PFSK-1 (cell line): ENCODE data around the gene INS.

ENCODE experiments used
- POLR2AphosphoS5 ChIP-seq: IDR thresholded peaks from 2 replicates; pipeline ENCODE4 v1.6.1; 2012; ENCODE audit warnings: low read depth, mild to moderate bottlenecking, control low read depth, low read length, moderate library complexity
- SIN3A ChIP-seq: IDR thresholded peaks from 2 replicates; pipeline ENCODE4 v1.6.1; 2012; ENCODE audit warnings: mild to moderate bottlenecking, low read length, moderate library complexity, borderline replicate concordance; ENCODE audit not compliant: insufficient read depth
- TAF1 ChIP-seq: IDR thresholded peaks from 2 replicates; pipeline ENCODE4 v1.6.1; 2012; ENCODE audit warnings: low read length, control low read depth, borderline replicate concordance; ENCODE audit not compliant: insufficient read depth
- TF ChIP-seq, protein P1 (sequence below), 2 experiments: IDR thresholded peaks; 2 replicates each; pipeline versions ENCODE4 v1.6.1 to v1.8.0; 2011 to 2012; ENCODE audit warnings: low read depth in 2 of 2, low read length in 2 of 2, control low read depth in 1 of 2, inconsistent platforms in 1 of 2, mild to moderate bottlenecking in 1 of 2, moderate library complexity in 1 of 2; ENCODE audit not compliant: insufficient read depth in 1 of 2

DNA sequence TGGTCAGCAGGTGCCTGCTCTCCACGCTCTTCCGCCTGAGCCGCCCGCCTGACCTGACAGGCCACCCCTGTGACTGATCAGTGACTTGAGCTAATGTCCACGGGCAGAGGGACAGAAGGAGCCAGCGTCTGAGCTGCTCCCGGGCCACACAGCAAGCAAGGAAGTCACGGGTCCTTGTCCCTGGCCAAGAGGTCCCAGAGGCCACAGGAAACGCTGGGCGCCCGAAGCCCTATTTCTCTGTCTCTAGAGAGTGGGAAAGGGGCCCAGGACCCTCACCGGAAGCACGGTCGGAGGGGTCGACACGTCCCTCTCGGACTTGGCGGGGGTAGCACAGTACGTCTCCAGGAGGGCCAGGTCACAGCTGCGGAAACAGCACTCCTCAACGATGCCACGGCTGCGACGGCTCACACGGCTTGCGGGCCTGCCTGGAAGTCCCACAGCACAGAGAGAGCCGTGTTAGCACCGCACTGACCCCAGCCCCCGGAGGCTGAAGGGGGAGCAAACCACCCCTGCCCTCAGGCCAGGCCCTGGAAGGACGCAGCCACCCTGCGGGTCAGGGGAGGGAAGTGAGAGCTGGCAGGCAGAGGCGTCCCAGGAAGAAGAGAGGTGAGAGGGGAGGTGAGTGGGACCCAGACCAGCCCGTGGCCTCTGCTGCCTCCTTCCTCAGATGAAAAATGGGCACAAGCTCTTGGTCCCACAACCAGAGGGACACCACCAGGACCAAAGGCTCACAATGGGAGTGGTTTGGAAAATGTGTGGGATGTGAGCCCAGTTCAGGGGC lies 27.6 kb downstream of the INS start:
- TF ChIP-seq, protein P1, sequence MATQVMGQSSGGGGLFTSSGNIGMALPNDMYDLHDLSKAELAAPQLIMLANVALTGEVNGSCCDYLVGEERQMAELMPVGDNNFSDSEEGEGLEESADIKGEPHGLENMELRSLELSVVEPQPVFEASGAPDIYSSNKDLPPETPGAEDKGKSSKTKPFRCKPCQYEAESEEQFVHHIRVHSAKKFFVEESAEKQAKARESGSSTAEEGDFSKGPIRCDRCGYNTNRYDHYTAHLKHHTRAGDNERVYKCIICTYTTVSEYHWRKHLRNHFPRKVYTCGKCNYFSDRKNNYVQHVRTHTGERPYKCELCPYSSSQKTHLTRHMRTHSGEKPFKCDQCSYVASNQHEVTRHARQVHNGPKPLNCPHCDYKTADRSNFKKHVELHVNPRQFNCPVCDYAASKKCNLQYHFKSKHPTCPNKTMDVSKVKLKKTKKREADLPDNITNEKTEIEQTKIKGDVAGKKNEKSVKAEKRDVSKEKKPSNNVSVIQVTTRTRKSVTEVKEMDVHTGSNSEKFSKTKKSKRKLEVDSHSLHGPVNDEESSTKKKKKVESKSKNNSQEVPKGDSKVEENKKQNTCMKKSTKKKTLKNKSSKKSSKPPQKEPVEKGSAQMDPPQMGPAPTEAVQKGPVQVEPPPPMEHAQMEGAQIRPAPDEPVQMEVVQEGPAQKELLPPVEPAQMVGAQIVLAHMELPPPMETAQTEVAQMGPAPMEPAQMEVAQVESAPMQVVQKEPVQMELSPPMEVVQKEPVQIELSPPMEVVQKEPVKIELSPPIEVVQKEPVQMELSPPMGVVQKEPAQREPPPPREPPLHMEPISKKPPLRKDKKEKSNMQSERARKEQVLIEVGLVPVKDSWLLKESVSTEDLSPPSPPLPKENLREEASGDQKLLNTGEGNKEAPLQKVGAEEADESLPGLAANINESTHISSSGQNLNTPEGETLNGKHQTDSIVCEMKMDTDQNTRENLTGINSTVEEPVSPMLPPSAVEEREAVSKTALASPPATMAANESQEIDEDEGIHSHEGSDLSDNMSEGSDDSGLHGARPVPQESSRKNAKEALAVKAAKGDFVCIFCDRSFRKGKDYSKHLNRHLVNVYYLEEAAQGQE (IDR thresholded peaks at IDR 0.05; ENCODE audit: insufficient read depth in 1 of 2, low read depth in 2 of 2, low read length in 2 of 2) = no peak
- TF ChIP-seq POLR2AphosphoS5 (no peak; the same call in 1 of the 2 replicates), TAF1 (no peak), SIN3A (no peak)
